GM12873 (cell line): ENCODE measurements around the gene SDCCAG8.

ENCODE experiments used
- CTCF ChIP-seq: IDR thresholded peaks from 2 replicates; pipeline ENCODE4 v1.5.1; 2012; ENCODE audit warnings: low read depth, mild to moderate bottlenecking, moderate library complexity, low read length, control low read depth; ENCODE audit not compliant: insufficient read depth; ENCODE audit errors: missing control alignments

Gene SDCCAG8

GRCh38 chr1:243415663-243416408 lies 160.0 kb downstream of the SDCCAG8 start:
- no peak for TF ChIP-seq CTCF

- TF ChIP-seq CTCF, result no peak
These were observed 160.7 kb downstream of the SDCCAG8 start for GRCh38 chr1:243416495-243416894.

GRCh38 chr1:243420016-243420945 lies 164.4 kb downstream of the SDCCAG8 start:
- TF ChIP-seq CTCF, result no peak

- no peak for TF ChIP-seq CTCF
These were observed 165.3 kb downstream of the SDCCAG8 start for GRCh38 chr1:243420946-243421685.

- TF ChIP-seq CTCF, result no peak
These were observed 165.9 kb downstream of the SDCCAG8 start for GRCh38 chr1:243421784-243422183.

- TF ChIP-seq CTCF, result no peak
These were observed 166.5 kb downstream of the SDCCAG8 start for GRCh38 chr1:243422362-243422761.

- TF ChIP-seq CTCF, result no peak
These were observed 172.2 kb downstream of the SDCCAG8 start for GRCh38 chr1:243428084-243428483.
